ENCODE measurements around the gene CAMSAP3.

DNA sequence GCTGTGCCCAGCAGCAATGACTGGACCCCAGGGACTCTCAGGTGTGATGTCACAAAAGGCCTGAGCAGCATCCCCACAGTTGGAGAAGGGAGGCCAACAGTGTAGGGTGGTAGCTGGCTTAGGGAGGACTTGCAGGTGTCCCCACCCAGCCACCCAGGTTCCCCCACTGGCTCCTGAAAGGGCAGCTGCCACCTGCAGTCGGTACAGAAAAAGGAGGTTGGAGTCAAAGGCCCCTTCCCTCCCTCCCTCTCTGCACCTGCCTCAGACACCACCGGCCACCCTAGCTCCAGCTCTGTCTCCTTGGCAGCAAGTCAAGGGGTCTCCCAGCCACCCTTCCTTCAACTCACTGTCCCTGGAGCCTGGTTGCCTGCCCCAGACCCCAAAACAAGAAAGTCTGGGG is 38.0 kb downstream of the CAMSAP3 start, which contains the start of gene PCP2:
- TF ChIP-seq, protein P1, sequence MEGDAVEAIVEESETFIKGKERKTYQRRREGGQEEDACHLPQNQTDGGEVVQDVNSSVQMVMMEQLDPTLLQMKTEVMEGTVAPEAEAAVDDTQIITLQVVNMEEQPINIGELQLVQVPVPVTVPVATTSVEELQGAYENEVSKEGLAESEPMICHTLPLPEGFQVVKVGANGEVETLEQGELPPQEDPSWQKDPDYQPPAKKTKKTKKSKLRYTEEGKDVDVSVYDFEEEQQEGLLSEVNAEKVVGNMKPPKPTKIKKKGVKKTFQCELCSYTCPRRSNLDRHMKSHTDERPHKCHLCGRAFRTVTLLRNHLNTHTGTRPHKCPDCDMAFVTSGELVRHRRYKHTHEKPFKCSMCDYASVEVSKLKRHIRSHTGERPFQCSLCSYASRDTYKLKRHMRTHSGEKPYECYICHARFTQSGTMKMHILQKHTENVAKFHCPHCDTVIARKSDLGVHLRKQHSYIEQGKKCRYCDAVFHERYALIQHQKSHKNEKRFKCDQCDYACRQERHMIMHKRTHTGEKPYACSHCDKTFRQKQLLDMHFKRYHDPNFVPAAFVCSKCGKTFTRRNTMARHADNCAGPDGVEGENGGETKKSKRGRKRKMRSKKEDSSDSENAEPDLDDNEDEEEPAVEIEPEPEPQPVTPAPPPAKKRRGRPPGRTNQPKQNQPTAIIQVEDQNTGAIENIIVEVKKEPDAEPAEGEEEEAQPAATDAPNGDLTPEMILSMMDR (IDR thresholded peaks at IDR 0.05) = no peak
- TF ChIP-seq SIN3A (IDR thresholded peaks at IDR 0.05; ENCODE audit: borderline replicate concordance, low read depth, low read length) = no peak

All from SK-N-SH (cell line).